Erythroblast (primary cell): ENCODE results near the gene EP400.

Experiments
- DNase-seq, 2 experiments: peaks; one replicate each; lab custom pipeline; 2025; lab: John Stamatoyannopoulos, UW
- GATA1 ChIP-seq: IDR thresholded peaks from 2 replicates; pipeline ENCODE4 v1.6.1; 2011; ENCODE audit warnings: low read depth, mild to moderate bottlenecking, control low read depth, low read length, moderate library complexity
- POLR2A ChIP-seq: IDR thresholded peaks from 2 replicates; pipeline ENCODE4 v1.6.1; 2011; ENCODE audit warnings: mild to moderate bottlenecking, low read length

Gene EP400

GRCh38 chr12:132127041-132127440 is 177.3 kb downstream of the EP400 start:
- TF ChIP-seq POLR2A (no peak), GATA1 (no peak)
- no peak for DNase-seq

- TF ChIP-seq GATA1, result no peak
- no peak for TF ChIP-seq POLR2A
Observed at GRCh38 chr12:132129007-132129406, 179.3 kb downstream of the EP400 start.

GRCh38 chr12:132130690-132131089 is 180.9 kb downstream of the EP400 start:
- DNase-seq, result no peak
- TF ChIP-seq POLR2A (no peak), GATA1 (no peak)

More at GRCh38 chr12:132129007-132129406, 179.3 kb downstream of the EP400 start:
- no peak for DNase-seq
